Natural killer cell (primary cell): ENCODE measurements around the gene FAM120AOS. TPM values are rescaled to one million over a fixed set of nuclear protein-coding genes. Genes with fewer than 3 reads are reported as not detected.
A peak's percentile ranks its signal among the peaks of the same experiment; 100 is the strongest.

ENCODE experiments used
- ATAC-seq, 3 donors: fragments of 150-1000 bp in 2 of 3; fragments of 200-7000 bp in 1 of 3; cut with Tn5 transposase; 1 replicate in 1 of 3; 2 replicates in 2 of 3; pipeline ENCODE4 v1.10.0; 2021; ENCODE audit warnings: mild to moderate bottlenecking in 2 of 3, moderate library complexity in 2 of 3
- DNase-seq, 2 donors: peaks; one replicate each; pipeline versions ENCODE4 v3.0.0 to v3.0.0-alpha.2; 2013 to 2021; ENCODE audit warnings: mixed read lengths in 1 of 2
- H3K27ac ChIP-seq: one replicate; pipeline ENCODE4 v1.5.1; 2013; ENCODE audit warnings: mild to moderate bottlenecking, low read length
- H3K27me3 ChIP-seq: one replicate; pipeline ENCODE4 v1.6.1; 2013; ENCODE audit warnings: low read length; ENCODE audit not compliant: control insufficient read depth, insufficient read depth
- H3K36me3 ChIP-seq: one replicate; pipeline ENCODE4 v1.6.1; 2013; ENCODE audit warnings: low read length; ENCODE audit not compliant: control insufficient read depth, insufficient read depth
- H3K4me1 ChIP-seq: one replicate; pipeline ENCODE4 v1.6.1; 2013; ENCODE audit warnings: low read length; ENCODE audit not compliant: control insufficient read depth, insufficient read depth
- H3K4me3 ChIP-seq: one replicate; pipeline ENCODE4 v1.5.1; 2013; ENCODE audit warnings: low read length
- H3K9me3 ChIP-seq: one replicate; pipeline ENCODE4 v1.6.1; 2013; ENCODE audit warnings: low read length; ENCODE audit not compliant: control insufficient read depth, insufficient read depth
- H3K27ac Mint-ChIP-seq, 2 donors: one replicate each; pipeline ENCODE4 v1.8.0; 2022; ENCODE audit warnings: mild to moderate bottlenecking in 2 of 2, mixed read lengths in 2 of 2, moderate library complexity in 1 of 2
- H3K27me3 Mint-ChIP-seq, 2 donors: one replicate each; pipeline ENCODE4 v1.8.0; 2022; ENCODE audit warnings: low read depth in 2 of 2, mixed read lengths in 2 of 2
- H3K36me3 Mint-ChIP-seq: one replicate; pipeline ENCODE4 v1.8.0; 2022; ENCODE audit warnings: mixed read lengths
- H3K4me1 Mint-ChIP-seq, 2 donors: one replicate each; pipeline ENCODE4 v1.8.0; 2022; ENCODE audit warnings: mixed read lengths in 2 of 2
- H3K4me3 Mint-ChIP-seq: one replicate; pipeline ENCODE4 v1.8.0; 2022; ENCODE audit warnings: mild to moderate bottlenecking, moderate library complexity, mixed read lengths
- H3K9me3 Mint-ChIP-seq, 2 donors: one replicate each; pipeline ENCODE4 v1.8.0; 2022; ENCODE audit warnings: mixed read lengths in 2 of 2
- WGBS: methylation state at CpG from one replicate; pipeline ENCODE4 v1.1.7; 2013; ENCODE audit warnings: missing lambda C conversion rate; ENCODE audit not compliant: insufficient coverage; 5-methylcytosine and 5-hydroxymethylcytosine counted together
- intact Hi-C: fragments of 100-400 bp; cut with micrococcal nuclease; formaldehyde crosslinking; loops from one replicate; pipeline ENCODE4 v1.14.2; 2022
- total RNA-seq, 4 donors: library from RNA; stranded (reverse); fragments of 120-200 nt in 1 of 4; gene quantifications; one replicate each; pipeline versions ENCODE4 v1.2.3 to v1.2.4, GENCODE V29; 2013 to 2022
- TF ChIP-seq, protein P1 (sequence below): fragments of 200-600 bp; IDR thresholded peaks from one replicate; pipeline ENCODE4 v1.8.0; 2022; ENCODE audit warnings: antibody characterized with exemption

FAM120AOS gene
- total RNA-seq, 3 donors from 2014 or later (not counting 1 experiment from before 2014, with no cell fraction given): 36.7 to 49.7 (median 45.3) TPM

DNA sequence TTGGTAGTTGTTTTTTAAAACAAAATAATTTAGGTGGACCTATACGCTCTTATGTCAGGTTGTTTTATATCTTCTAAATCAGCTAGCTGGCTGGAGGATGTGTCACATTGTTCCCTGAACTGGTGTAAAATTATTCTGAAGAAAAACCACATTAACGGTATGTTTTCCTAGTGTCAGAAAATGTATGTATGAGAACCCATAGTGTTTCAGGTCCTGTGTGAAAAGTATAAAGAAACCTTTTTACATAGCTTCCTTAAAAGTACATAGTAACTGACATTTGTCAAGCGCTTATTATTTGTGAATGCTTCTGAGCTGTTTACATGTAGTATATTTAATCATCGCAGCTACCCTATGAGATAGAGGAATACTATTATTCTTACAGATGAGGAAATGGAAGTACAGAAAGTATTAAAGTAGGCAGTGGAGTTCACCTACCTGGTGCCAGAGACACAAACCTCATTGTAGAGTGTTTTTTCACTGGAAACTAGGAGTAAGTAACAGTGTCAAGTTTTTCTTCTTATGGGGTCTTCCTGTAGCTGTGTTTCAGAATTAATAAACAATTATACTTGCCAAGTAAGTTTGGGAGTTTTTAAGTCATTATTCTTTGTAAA is 10.4 kb upstream of the FAM120AOS start:
- TF ChIP-seq, protein P1, sequence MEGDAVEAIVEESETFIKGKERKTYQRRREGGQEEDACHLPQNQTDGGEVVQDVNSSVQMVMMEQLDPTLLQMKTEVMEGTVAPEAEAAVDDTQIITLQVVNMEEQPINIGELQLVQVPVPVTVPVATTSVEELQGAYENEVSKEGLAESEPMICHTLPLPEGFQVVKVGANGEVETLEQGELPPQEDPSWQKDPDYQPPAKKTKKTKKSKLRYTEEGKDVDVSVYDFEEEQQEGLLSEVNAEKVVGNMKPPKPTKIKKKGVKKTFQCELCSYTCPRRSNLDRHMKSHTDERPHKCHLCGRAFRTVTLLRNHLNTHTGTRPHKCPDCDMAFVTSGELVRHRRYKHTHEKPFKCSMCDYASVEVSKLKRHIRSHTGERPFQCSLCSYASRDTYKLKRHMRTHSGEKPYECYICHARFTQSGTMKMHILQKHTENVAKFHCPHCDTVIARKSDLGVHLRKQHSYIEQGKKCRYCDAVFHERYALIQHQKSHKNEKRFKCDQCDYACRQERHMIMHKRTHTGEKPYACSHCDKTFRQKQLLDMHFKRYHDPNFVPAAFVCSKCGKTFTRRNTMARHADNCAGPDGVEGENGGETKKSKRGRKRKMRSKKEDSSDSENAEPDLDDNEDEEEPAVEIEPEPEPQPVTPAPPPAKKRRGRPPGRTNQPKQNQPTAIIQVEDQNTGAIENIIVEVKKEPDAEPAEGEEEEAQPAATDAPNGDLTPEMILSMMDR: no peak
- no peaks in the 10 kb centered on the region for H3K36me3 ChIP-seq
- no peaks in the 10 kb centered on the region for H3K36me3 Mint-ChIP-seq
- 14% methylated on average over 1 of the region's 4 CpGs for WGBS
- DNase-seq (no peak), ATAC-seq (peak in 2 of 3 donors; percentile 34 to 52)
- no peaks in the 10 kb centered on the region for H3K27me3 Mint-ChIP-seq
- peak overlapping the region; percentile 37 for H3K4me3 Mint-ChIP-seq
- intact Hi-C loops: no loop called here
- H3K4me1 Mint-ChIP-seq: peaks cover 78 to 82% of the 10 kb centered on the region in 2 donors
- H3K27ac ChIP-seq: no peak overlapping the region
- H3K9me3 Mint-ChIP-seq: no peaks in the 10 kb centered on the region
- H3K4me1 ChIP-seq: peaks cover 26% of the 10 kb centered on the region
- H3K4me3 ChIP-seq: no peak overlapping the region
- H3K27ac Mint-ChIP-seq: peak overlapping the region; percentile 86 to 87
- H3K9me3 ChIP-seq: no peaks in the 10 kb centered on the region
- H3K27me3 ChIP-seq: no peaks in the 10 kb centered on the region

DNA sequence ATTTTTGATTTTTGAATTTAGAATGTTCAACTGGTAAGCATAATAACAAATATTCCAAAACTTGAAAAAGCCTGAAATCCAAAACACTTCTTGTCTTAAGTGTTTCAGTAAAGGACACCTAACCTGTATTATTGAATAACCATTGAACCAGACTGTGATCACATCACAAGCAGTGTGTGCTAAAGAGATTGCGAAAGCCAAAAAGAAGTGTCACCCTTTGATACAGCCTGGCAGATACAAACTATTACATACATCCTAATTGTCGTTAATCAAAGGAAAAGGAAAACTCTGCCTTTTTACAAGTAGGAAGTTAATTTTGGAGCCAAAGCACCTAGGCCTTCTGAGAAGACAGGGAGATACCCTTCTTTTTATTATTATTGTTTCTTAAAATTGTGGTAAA is 8.4 kb upstream of the FAM120AOS start:
- H3K36me3 ChIP-seq: peaks cover 2% of the 10 kb centered on the region
- peaks cover 15% of the 10 kb centered on the region for H3K4me1 ChIP-seq
- Mint-ChIP-seq H3K27me3 (no peaks in the 10 kb centered on the region), H3K9me3 (no peaks in the 10 kb centered on the region), H3K27ac (no peak overlapping the region), H3K4me1 (peaks cover 72 to 82% of the 10 kb centered on the region in 2 donors), H3K36me3 (no peaks in the 10 kb centered on the region), H3K4me3 (no peak overlapping the region)
- TF ChIP-seq, protein P1: no peak
- ATAC-seq: no peak
- no peak overlapping the region for H3K4me3 ChIP-seq
- no peaks in the 10 kb centered on the region for H3K27me3 ChIP-seq
- H3K27ac ChIP-seq: no peak overlapping the region
- H3K9me3 ChIP-seq: no peaks in the 10 kb centered on the region
- intact Hi-C loops: no loop called here
- WGBS: 100% methylated on average over 1 of the region's 2 CpGs
- DNase-seq: no peak

DNA sequence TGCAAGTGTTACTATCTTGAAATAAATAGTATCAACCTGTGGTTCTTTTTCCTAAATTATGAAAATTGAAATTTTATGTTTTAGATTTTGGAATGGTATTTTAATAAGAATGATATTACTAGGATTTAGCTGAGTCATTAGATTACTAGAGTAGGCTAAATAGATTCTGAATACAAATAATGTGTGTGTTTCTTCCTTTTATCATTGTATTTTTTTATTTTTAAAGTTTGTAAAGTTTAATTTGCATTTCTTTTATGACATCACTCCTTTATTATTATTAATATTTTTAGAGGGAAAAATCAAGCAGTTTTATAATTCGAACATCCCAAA is 8.0 kb upstream of the FAM120AOS start:
- Mint-ChIP-seq H3K4me3 (no peak overlapping the region), H3K9me3 (no peaks in the 10 kb centered on the region), H3K27ac (no peak overlapping the region), H3K27me3 (no peaks in the 10 kb centered on the region), H3K36me3 (no peaks in the 10 kb centered on the region), H3K4me1 (peaks cover 72 to 82% of the 10 kb centered on the region in 2 donors)
- DNase-seq: no peak
- Histone ChIP-seq H3K4me1 (peaks cover 13% of the 10 kb centered on the region), H3K27me3 (no peaks in the 10 kb centered on the region), H3K4me3 (no peak overlapping the region), H3K27ac (no peak overlapping the region), H3K36me3 (peaks cover 2% of the 10 kb centered on the region), H3K9me3 (no peaks in the 10 kb centered on the region)
- WGBS: no CpG with 5 or more reads among the region's 1 CpG
- intact Hi-C loops: no loop called here
- ATAC-seq: no peak
- TF ChIP-seq, protein P1: no peak
